SK-N-SH treated with all-trans-retinoic acid at 6 μM for 48 hours (cell line): ENCODE data around the gene RARS2.
"Not testable (repeated sequence)": the region's sequence is repeated elsewhere in the genome, so short reads cannot be mapped to it uniquely, and the experiment has no call there.

Experiments used
- ATAC-seq: fragments of 200-7000 bp; cut with Tn5 transposase; 3 replicates; pipeline ENCODE4 v1.9.1; 2020; ENCODE audit warnings: mild to moderate bottlenecking, moderate library complexity
- ARNTL ChIP-seq: fragments of 450-650 bp; formaldehyde crosslinking; IDR thresholded peaks from 2 replicates; pipeline ENCODE4 v1.5.0; 2020; ENCODE audit warnings: low read depth, mild to moderate bottlenecking, moderate library complexity, borderline replicate concordance
- BACH2 ChIP-seq: fragments of 250-450 bp; sonication (Bioruptor Pico); IDR thresholded peaks from 2 replicates; pipeline ENCODE4 v1.9.0; 2021; ENCODE audit warnings: mild to moderate bottlenecking, borderline replicate concordance
- CREB5 ChIP-seq: fragments of 250-450 bp; sonication (Bioruptor Pico); IDR thresholded peaks from 2 replicates; pipeline ENCODE4 v1.5.1; 2020; ENCODE audit warnings: low read depth, mild to moderate bottlenecking, moderate library complexity
- CSDC2 ChIP-seq: fragments of 250-450 bp; sonication (Bioruptor Pico); IDR thresholded peaks from 2 replicates; pipeline ENCODE4 v1.5.0; 2020; ENCODE audit warnings: mild to moderate bottlenecking, moderate library complexity
- CSRNP3 ChIP-seq: fragments of 250-450 bp; sonication (Bioruptor Pico); IDR thresholded peaks from 2 replicates; pipeline ENCODE4 v1.5.1; 2021; ENCODE audit warnings: mild to moderate bottlenecking, moderate library complexity
- ESRRG ChIP-seq: fragments of 250-450 bp; sonication (Bioruptor Pico); IDR thresholded peaks from 2 replicates; pipeline ENCODE4 v1.6.1; 2021; ENCODE audit warnings: mild to moderate bottlenecking
- GLIS3 ChIP-seq: fragments of 250-450 bp; sonication (Bioruptor Pico); IDR thresholded peaks from 2 replicates; pipeline ENCODE4 v1.5.0; 2020; ENCODE audit warnings: mild to moderate bottlenecking, moderate library complexity
- OSR1 ChIP-seq: fragments of 250-450 bp; sonication (Bioruptor Pico); IDR thresholded peaks from 2 replicates; pipeline ENCODE4 v1.8.0; 2022; ENCODE audit warnings: moderate library complexity, mild to moderate bottlenecking, inconsistent platforms
- PATZ1 ChIP-seq: fragments of 250-450 bp; sonication (Bioruptor Pico); IDR thresholded peaks from 2 replicates; pipeline ENCODE4 v1.8.0; 2020; ENCODE audit warnings: mild to moderate bottlenecking, moderate library complexity, borderline replicate concordance
- PPARA ChIP-seq: fragments of 250-450 bp; sonication (Bioruptor Pico); IDR thresholded peaks from 2 replicates; pipeline ENCODE4 v1.5.0; 2020; ENCODE audit warnings: mild to moderate bottlenecking, borderline replicate concordance
- RARB ChIP-seq: fragments of 250-450 bp; sonication (Bioruptor Pico); IDR thresholded peaks from 2 replicates; pipeline ENCODE4 v1.8.0; 2021; ENCODE audit warnings: mild to moderate bottlenecking, moderate library complexity
- SNAI2 ChIP-seq: fragments of 250-450 bp; sonication (Bioruptor Pico); IDR thresholded peaks from 2 replicates; pipeline ENCODE4 v1.5.0; 2020; ENCODE audit warnings: mild to moderate bottlenecking, moderate library complexity
- TCF4 ChIP-seq: fragments of 250-450 bp; sonication (Bioruptor Pico); IDR thresholded peaks from 2 replicates; pipeline ENCODE4 v1.8.0; 2021; ENCODE audit warnings: mild to moderate bottlenecking, moderate library complexity, borderline replicate concordance
- TOX ChIP-seq: fragments of 250-450 bp; sonication (Bioruptor Pico); IDR thresholded peaks from 2 replicates; pipeline ENCODE4 v1.8.0; 2021; ENCODE audit warnings: mild to moderate bottlenecking, moderate library complexity, borderline replicate concordance
- TSHZ2 ChIP-seq: fragments of 250-450 bp; sonication (Bioruptor Pico); IDR thresholded peaks from 2 replicates; pipeline ENCODE4 v1.5.0; 2020; ENCODE audit warnings: mild to moderate bottlenecking, moderate library complexity
- ZC3H10 ChIP-seq: fragments of 250-450 bp; sonication (Bioruptor Pico); IDR thresholded peaks from 2 replicates; pipeline ENCODE4 v1.5.1; 2021; ENCODE audit warnings: mild to moderate bottlenecking, moderate library complexity
- ZFP3 ChIP-seq: fragments of 250-450 bp; sonication (Bioruptor Pico); IDR thresholded peaks from 2 replicates; pipeline ENCODE4 v1.5.0; 2020; ENCODE audit warnings: mild to moderate bottlenecking, moderate library complexity
- ZFP30 ChIP-seq: fragments of 450-650 bp; formaldehyde crosslinking; IDR thresholded peaks from 2 replicates; pipeline ENCODE4 v1.5.0; 2022; ENCODE audit warnings: mild to moderate bottlenecking, moderate library complexity
- ZNF565 ChIP-seq: fragments of 450-650 bp; formaldehyde crosslinking; conservative IDR thresholded peaks from 2 replicates; pipeline ENCODE4 v1.5.0; 2020; ENCODE audit warnings: low read depth, mild to moderate bottlenecking, moderate library complexity
- ZNF70 ChIP-seq: fragments of 450-650 bp; formaldehyde crosslinking; IDR thresholded peaks from 2 replicates; pipeline ENCODE4 v1.5.0; 2020; ENCODE audit warnings: mild to moderate bottlenecking, moderate library complexity
- ZNF8 ChIP-seq: fragments of 450-650 bp; formaldehyde crosslinking; IDR thresholded peaks from 2 replicates; pipeline ENCODE4 v1.5.0; 2020; ENCODE audit warnings: mild to moderate bottlenecking, moderate library complexity

The RARS2 gene

GRCh38 chr6:87494761-87495422 is 94.9 kb downstream of the RARS2 start:
- TF ChIP-seq ZFP3 (CRISPR knock-in tag) = no peak
- TF ChIP-seq PPARA (CRISPR knock-in tag) = no peak
- TF ChIP-seq ZNF70 (CRISPR knock-in tag) = no peak
- no peak for TF ChIP-seq ZFP30
- TF ChIP-seq ZC3H10 (CRISPR knock-in tag) = no peak
- no peak for TF ChIP-seq ZNF565 (CRISPR knock-in tag)
- no peak for TF ChIP-seq GLIS3 (CRISPR knock-in tag)
- TF ChIP-seq TCF4 (CRISPR knock-in tag) = no peak
- no peak for TF ChIP-seq SNAI2 (CRISPR knock-in tag)
- no peak for TF ChIP-seq BACH2
- no peak for TF ChIP-seq ZNF8 (CRISPR knock-in tag)
- no peak for TF ChIP-seq PATZ1
- TF ChIP-seq ESRRG (CRISPR knock-in tag) = no peak
- no peak for TF ChIP-seq TSHZ2
- TF ChIP-seq RARB (CRISPR knock-in tag) = no peak
- no peak for ATAC-seq

GRCh38 chr6:87489326-87489725 is 100.5 kb downstream of the RARS2 start:
- ATAC-seq = not testable (repeated sequence)

GRCh38 chr6:87487555-87487954 is 102.2 kb downstream of the RARS2 start:
- ATAC-seq = no peak
- TF ChIP-seq PATZ1 (no peak), TCF4 (CRISPR knock-in tag) (no peak), ZC3H10 (CRISPR knock-in tag) (no peak), CSDC2 (CRISPR knock-in tag) (no peak), PPARA (CRISPR knock-in tag) (no peak), OSR1 (no peak), ARNTL (CRISPR knock-in tag) (no peak), ESRRG (CRISPR knock-in tag) (no peak), ZNF8 (CRISPR knock-in tag) (no peak), ZFP30 (no peak), CREB5 (CRISPR knock-in tag) (no peak), TSHZ2 (no peak), RARB (CRISPR knock-in tag) (no peak), CSRNP3 (CRISPR knock-in tag) (no peak), TOX (CRISPR knock-in tag) (no peak)
